Dendritic cell treated with granulocyte-macrophage colony-stimulating factor and Interleukin-4, amounts not matched to agents 40 ng/mL and 50 ng/mL, for 4 days (primary cell): ENCODE measurements around the gene EXOSC10.
A peak's percentile ranks its signal among the peaks of the same experiment; 100 is the strongest.

Experiments
- H3K27ac Mint-ChIP-seq: one replicate; pipeline ENCODE4 v1.8.0; 2022; ENCODE audit warnings: mild to moderate bottlenecking, mixed read lengths
- H3K27me3 Mint-ChIP-seq: one replicate; pipeline ENCODE4 v1.8.0; 2022; ENCODE audit warnings: mild to moderate bottlenecking, mixed read lengths
- H3K36me3 Mint-ChIP-seq: one replicate; pipeline ENCODE4 v1.8.0; 2022; ENCODE audit warnings: low read depth, mixed read lengths
- H3K4me1 Mint-ChIP-seq: one replicate; pipeline ENCODE4 v1.8.0; 2022; ENCODE audit warnings: low read depth, mixed read lengths
- H3K4me3 Mint-ChIP-seq: one replicate; pipeline ENCODE4 v1.8.0; 2022; ENCODE audit warnings: mild to moderate bottlenecking, moderate library complexity, mixed read lengths
- H3K9me3 Mint-ChIP-seq: one replicate; pipeline ENCODE4 v1.8.0; 2022; ENCODE audit warnings: mixed read lengths
- intact Hi-C: fragments of 100-400 bp; cut with micrococcal nuclease; formaldehyde crosslinking; loops from one replicate; pipeline ENCODE4 v1.15.0; 2022

EXOSC10 gene

GRCh38 chr1:11062965-11063401, 36.7 kb downstream of the EXOSC10 start:
- Mint-ChIP-seq H3K27ac (no peak overlapping the region), H3K27me3 (no peaks in the 10 kb centered on the region), H3K4me3 (no peak overlapping the region), H3K36me3 (peaks cover 78% of the 10 kb centered on the region), H3K9me3 (no peaks in the 10 kb centered on the region), H3K4me1 (peaks cover 23% of the 10 kb centered on the region)
- intact Hi-C loops = no loop called here

DNA sequence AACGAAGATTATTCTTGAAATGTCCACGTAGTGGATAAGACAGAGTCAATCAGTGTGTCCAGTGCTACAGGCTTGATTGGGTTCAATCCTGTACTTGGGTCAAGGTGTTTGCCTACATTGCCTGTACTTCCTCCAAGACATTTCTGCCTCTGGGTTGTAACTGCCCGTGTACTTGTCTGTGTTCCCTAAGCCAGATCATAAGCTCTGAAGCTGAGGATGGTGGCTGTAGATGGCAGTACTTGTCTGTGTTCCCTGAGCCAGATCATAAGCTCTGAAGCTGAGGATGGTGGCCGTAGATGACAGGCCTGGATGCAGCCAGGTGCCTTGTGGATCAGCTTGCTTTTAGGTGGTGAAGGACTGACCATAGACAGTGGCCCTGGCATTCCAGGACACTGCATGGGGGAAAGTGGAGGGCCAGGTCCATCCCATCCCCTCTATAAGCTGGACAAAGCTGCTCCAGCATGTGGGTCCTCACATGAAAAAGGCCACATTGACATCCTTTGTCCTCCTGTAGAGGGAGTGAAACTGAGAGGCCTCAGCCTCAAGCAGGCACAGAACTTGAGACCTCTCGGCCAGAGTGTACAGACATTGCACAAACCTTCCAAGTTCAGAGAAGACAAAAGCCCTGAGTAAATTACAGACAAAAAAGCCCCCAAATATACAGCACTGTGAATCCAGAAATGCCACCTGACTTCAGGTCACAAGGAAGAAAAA, 37.9 kb downstream of the EXOSC10 start:
- H3K27ac Mint-ChIP-seq = no peak overlapping the region
- no peaks in the 10 kb centered on the region for H3K9me3 Mint-ChIP-seq
- intact Hi-C loops = no loop called here
- peaks cover 23% of the 10 kb centered on the region for H3K4me1 Mint-ChIP-seq
- H3K36me3 Mint-ChIP-seq = peaks cover 78% of the 10 kb centered on the region
- H3K27me3 Mint-ChIP-seq = no peaks in the 10 kb centered on the region
- H3K4me3 Mint-ChIP-seq = no peak overlapping the region

DNA sequence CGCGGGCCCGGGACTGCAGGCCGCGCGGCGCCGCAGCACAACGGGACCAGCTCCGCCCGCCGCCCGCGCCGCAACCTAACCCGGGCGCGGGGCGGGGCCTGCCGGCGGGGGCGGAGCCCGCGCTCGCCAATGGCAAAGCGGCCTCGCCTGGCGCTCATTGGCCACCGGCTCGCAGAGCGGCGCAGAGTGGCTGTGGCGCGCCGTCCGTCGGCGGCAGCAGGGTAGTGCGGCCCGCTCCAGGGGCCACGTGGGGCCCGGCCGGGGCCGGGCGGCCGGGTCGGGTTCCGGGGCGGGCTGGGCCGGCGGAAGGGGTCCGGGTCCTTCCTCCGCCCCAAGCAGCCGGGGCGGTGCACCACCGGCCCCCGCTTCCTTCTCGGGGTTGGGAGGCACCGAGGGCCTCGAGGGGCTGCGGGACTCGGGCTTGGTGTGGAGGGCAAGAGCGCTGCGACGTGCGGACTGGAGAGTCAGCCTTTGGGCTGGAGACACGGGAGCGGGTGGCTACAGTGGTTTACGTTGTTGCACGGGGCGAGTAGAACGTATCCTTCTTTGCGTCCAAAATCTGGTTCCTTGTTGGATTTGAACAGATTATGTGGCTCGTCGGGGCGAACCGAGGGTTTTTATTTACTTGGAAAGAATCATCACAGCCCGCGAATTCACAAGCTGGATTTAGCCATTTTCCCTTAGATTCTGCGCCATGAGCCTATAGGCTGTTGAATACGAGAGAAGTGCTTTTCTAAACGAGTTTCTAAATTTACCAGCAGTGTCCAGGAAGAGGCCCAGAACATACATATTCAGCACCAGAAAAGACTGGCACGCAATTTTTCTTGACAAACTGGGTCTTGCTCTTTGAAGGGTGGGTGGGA, 39.5 kb downstream of the EXOSC10 start, which contains the start of gene SRM:
TSS of gene SRM (minus strand) at position 51 of the 863 bp plus-strand sequence. CDS start 75 bp downstream, outside the sequence.
- no peaks in the 10 kb centered on the region for H3K9me3 Mint-ChIP-seq
- H3K36me3 Mint-ChIP-seq = peaks cover 78% of the 10 kb centered on the region
- peaks cover 23% of the 10 kb centered on the region for H3K4me1 Mint-ChIP-seq
- no peaks in the 10 kb centered on the region for H3K27me3 Mint-ChIP-seq
- peak within 1 kb of the TSS; percentile 97 for H3K4me3 Mint-ChIP-seq
- H3K27ac Mint-ChIP-seq = peak within 1 kb of the TSS; percentile 92
- intact Hi-C loops = no loop called here

- H3K36me3 Mint-ChIP-seq = peaks cover 78% of the 10 kb centered on the region
- intact Hi-C loops = no loop called here
- no peaks in the 10 kb centered on the region for H3K9me3 Mint-ChIP-seq
- H3K4me3 Mint-ChIP-seq = peak overlapping the region; percentile 97
- no peaks in the 10 kb centered on the region for H3K27me3 Mint-ChIP-seq
- peaks cover 23% of the 10 kb centered on the region for H3K4me1 Mint-ChIP-seq
- H3K27ac Mint-ChIP-seq = peak overlapping the region; percentile 92
Measured at GRCh38 chr1:11059155-11059967, 40.3 kb downstream of the EXOSC10 start.

GRCh38 chr1:11058595-11059154, 41.0 kb downstream of the EXOSC10 start:
- no peaks in the 10 kb centered on the region for H3K9me3 Mint-ChIP-seq
- H3K4me1 Mint-ChIP-seq = peaks cover 23% of the 10 kb centered on the region
- peak overlapping the region; percentile 92 for H3K27ac Mint-ChIP-seq
- intact Hi-C loops = no loop called here
- H3K4me3 Mint-ChIP-seq = peak overlapping the region; percentile 97
- no peaks in the 10 kb centered on the region for H3K27me3 Mint-ChIP-seq
- peaks cover 78% of the 10 kb centered on the region for H3K36me3 Mint-ChIP-seq

- H3K36me3 Mint-ChIP-seq = peaks cover 71% of the 10 kb centered on the region
- no peak overlapping the region for H3K27ac Mint-ChIP-seq
- no peak overlapping the region for H3K4me3 Mint-ChIP-seq
- H3K4me1 Mint-ChIP-seq = peaks cover 19% of the 10 kb centered on the region
- intact Hi-C loops = no loop called here
- peaks cover 1% of the 10 kb centered on the region for H3K27me3 Mint-ChIP-seq
- no peaks in the 10 kb centered on the region for H3K9me3 Mint-ChIP-seq
Measured at GRCh38 chr1:11058026-11058425, 41.6 kb downstream of the EXOSC10 start.

GRCh38 chr1:11057477-11057876, 42.2 kb downstream of the EXOSC10 start:
- H3K4me1 Mint-ChIP-seq = peaks cover 19% of the 10 kb centered on the region
- no peak overlapping the region for H3K4me3 Mint-ChIP-seq
- H3K36me3 Mint-ChIP-seq = peaks cover 66% of the 10 kb centered on the region
- intact Hi-C loops = no loop called here
- H3K27me3 Mint-ChIP-seq = peaks cover 2% of the 10 kb centered on the region
- H3K9me3 Mint-ChIP-seq = no peaks in the 10 kb centered on the region
- no peak overlapping the region for H3K27ac Mint-ChIP-seq

DNA sequence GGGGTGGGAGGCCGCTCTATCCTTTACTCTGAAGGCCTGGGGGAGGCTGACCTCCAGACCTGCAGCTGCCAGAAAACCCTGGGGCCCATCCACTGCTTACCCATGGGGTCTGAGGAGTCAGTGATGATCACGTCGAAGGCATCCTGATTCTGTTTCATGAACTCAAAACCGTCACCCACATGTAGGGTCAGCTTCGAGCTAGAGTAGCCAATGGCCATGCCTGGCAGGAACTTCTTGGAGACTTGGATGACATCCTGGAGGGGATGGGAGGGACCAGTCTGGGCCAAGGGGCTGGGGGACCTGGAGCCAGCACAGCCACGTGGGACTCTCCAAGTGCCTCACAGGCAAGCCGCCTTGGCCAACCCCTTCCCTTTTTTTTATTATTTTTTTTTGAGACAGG, 43.2 kb downstream of the EXOSC10 start:
- Mint-ChIP-seq H3K4me1 (peaks cover 27% of the 10 kb centered on the region), H3K9me3 (no peaks in the 10 kb centered on the region), H3K36me3 (peaks cover 64% of the 10 kb centered on the region), H3K27me3 (peaks cover 2% of the 10 kb centered on the region), H3K4me3 (no peak overlapping the region), H3K27ac (no peak overlapping the region)
- intact Hi-C loops = no loop called here

GRCh38 chr1:11055676-11056075, 44.0 kb downstream of the EXOSC10 start:
- H3K4me3 Mint-ChIP-seq = no peak overlapping the region
- intact Hi-C loops = no loop called here

DNA sequence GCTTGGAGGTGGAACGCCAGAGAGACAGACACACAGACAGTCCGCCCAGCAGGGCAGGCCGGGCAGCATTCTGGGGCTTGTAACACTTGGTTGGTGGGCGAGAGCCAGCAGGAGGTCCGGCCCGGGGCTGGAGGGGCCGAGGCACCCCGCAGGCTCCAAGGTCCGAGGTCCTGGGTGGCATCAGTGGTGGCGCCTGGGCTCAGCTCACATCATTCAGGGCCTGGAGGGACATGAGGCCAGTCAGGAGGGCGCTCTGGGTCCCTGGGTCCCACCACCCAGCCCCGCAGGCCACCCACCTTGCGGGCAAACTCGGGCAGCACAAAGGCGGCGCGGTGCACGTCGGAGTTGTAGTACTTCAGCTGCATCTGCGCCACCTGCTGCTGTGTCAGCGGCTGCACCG, 45.0 kb downstream of the EXOSC10 start:
- no peak overlapping the region for H3K4me3 Mint-ChIP-seq
- intact Hi-C loops = no loop called here
- no peak overlapping the region for H3K27ac Mint-ChIP-seq
- H3K4me1 Mint-ChIP-seq = peaks cover 18% of the 10 kb centered on the region
- no peaks in the 10 kb centered on the region for H3K9me3 Mint-ChIP-seq
- H3K36me3 Mint-ChIP-seq = peaks cover 58% of the 10 kb centered on the region
- peaks cover 2% of the 10 kb centered on the region for H3K27me3 Mint-ChIP-seq

More at GRCh38 chr1:11055676-11056075, 44.0 kb downstream of the EXOSC10 start:
- H3K4me1 Mint-ChIP-seq = peaks cover 20% of the 10 kb centered on the region
- peaks cover 64% of the 10 kb centered on the region for H3K36me3 Mint-ChIP-seq
- H3K9me3 Mint-ChIP-seq = no peaks in the 10 kb centered on the region
- H3K27ac Mint-ChIP-seq = no peak overlapping the region
- H3K27me3 Mint-ChIP-seq = peaks cover 2% of the 10 kb centered on the region

GRCh38 chr1:11054181-11054580, 45.5 kb downstream of the EXOSC10 start:
- Mint-ChIP-seq H3K4me1 (peaks cover 15% of the 10 kb centered on the region), H3K27ac (no peak overlapping the region), H3K36me3 (peaks cover 55% of the 10 kb centered on the region), H3K4me3 (no peak overlapping the region), H3K9me3 (no peaks in the 10 kb centered on the region), H3K27me3 (peaks cover 2% of the 10 kb centered on the region)
- intact Hi-C loops = no loop called here

- peaks cover 51% of the 10 kb centered on the region for H3K36me3 Mint-ChIP-seq
- H3K27me3 Mint-ChIP-seq = peaks cover 2% of the 10 kb centered on the region
- no peaks in the 10 kb centered on the region for H3K9me3 Mint-ChIP-seq
- no peak overlapping the region for H3K4me3 Mint-ChIP-seq
- H3K4me1 Mint-ChIP-seq = peaks cover 11% of the 10 kb centered on the region
- no peak overlapping the region for H3K27ac Mint-ChIP-seq
- intact Hi-C loops = no loop called here
Measured at GRCh38 chr1:11053758-11054137, 45.9 kb downstream of the EXOSC10 start.
